Measurements from ENCODE around the gene BCAR3.

BCAR3 gene

DNA sequence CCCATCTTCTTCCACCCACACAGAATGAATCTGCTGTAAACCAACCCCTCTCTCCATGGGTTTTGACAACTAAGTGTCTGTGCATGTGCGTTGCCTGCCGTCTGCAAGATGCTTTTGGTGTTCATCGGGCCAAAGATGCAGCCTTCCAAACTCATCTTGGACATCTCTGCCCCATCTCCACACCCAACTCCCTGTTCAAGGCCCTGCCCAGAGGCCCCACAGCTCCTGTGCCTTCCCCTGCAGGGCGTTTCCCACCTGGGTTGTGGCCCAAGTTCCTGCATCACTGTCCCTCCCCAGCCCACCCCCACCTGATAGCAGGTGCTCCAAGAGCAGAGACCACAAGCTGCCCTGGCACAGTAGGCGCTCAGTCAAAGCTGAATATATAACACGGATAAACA, 103.2 kb downstream of the BCAR3 start:
- no peaks in the 10 kb centered on the region for H3K79me2 ChIP-seq
- no peaks in the 10 kb centered on the region for H3K36me3 ChIP-seq (ENCODE audit: control insufficient read depth, insufficient read depth, low read length)
- no peaks in the 10 kb centered on the region for H3K9me3 ChIP-seq (ENCODE audit: control insufficient read depth, low read length)
- H3K4me3 ChIP-seq (ENCODE audit: low read depth, low read length) = no peak overlapping the region
- no peaks in the 10 kb centered on the region for H3K27me3 ChIP-seq (ENCODE audit: control insufficient read depth, insufficient read depth, low read length)
- H3K4me1 ChIP-seq = no peaks in the 10 kb centered on the region
- H3K4me2 ChIP-seq (ENCODE audit: low read length) = no peak overlapping the region
- H3K27ac ChIP-seq = no peak overlapping the region
- no peak overlapping the region for H3K9ac ChIP-seq
- H2AFZ ChIP-seq = no peak overlapping the region
- no peak for TF ChIP-seq CTCF (IDR thresholded peaks at IDR 0.05)

DNA sequence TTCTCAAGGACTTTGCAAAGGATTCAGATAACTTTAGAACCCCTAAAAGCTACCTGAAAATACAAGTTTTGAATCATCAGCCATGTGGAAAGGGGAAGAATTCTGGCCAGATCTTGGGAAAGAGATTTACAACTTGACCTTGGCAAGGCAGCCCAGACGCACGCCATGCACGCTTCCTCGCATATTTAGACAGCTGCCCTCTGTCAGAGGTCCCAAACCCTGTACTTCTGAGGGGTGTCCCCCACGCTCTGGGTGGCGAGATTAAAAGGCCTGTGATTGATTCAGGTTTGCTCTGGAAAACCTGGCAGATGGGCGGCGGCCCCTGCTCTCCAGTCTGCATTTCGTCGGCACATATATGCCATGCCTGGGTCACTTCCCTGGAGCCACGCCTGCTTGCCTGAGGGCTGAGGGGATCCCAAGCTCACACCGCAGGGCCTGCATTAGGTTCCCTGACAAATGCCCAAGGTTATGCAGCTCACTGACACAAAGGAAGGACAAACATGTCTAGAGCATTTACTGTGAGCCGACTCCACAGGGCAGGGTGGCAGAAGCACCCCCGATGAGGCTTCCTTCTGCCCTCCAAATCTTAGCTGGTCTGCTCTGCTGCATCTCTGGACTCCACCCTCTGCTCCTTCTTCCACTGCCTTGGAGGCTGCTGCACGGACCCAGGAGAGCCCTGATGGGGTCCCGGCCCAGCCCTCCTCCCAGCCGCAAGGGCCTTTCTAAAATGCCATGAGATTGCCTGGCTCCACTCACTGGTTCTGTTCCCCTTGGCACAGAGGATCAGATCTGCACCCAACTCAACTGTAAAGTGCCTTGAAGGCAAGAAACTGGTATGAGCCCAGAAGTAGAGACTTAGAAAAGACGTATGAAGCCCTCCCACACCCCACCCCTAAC, 103.9 kb downstream of the BCAR3 start:
- Histone ChIP-seq H3K9ac (no peak overlapping the region), H3K27ac (no peak overlapping the region), H3K79me2 (no peaks in the 10 kb centered on the region), H3K36me3 (ENCODE audit: control insufficient read depth, insufficient read depth, low read length) (no peaks in the 10 kb centered on the region), H3K4me2 (ENCODE audit: low read length) (no peak overlapping the region), H3K27me3 (ENCODE audit: control insufficient read depth, insufficient read depth, low read length) (no peaks in the 10 kb centered on the region), H3K9me3 (ENCODE audit: control insufficient read depth, low read length) (no peaks in the 10 kb centered on the region), H3K4me1 (no peaks in the 10 kb centered on the region), H3K4me3 (ENCODE audit: low read depth, low read length) (no peak overlapping the region), H2AFZ (no peak overlapping the region)
- no peak for TF ChIP-seq CTCF (IDR thresholded peaks at IDR 0.05)

DNA sequence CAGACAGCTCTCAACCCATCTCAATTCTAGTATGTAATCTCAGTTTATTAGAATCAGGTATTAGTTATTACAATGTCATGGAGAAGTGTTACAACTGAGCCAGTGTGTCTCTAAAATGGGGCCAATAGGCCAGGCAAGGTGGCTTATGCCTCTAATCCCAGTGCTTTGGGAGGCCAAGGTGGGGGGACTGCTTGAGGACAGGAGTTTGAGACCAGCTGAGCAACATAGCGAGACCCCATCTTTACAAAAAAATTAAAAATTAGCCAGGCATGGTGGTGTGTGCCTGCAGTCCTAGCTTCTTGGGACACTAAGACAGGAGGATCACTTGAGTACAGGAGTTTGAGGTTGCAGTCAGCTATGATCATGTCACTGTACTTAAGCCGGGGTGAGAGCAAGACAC, 104.9 kb downstream of the BCAR3 start:
- Histone ChIP-seq H3K27ac (no peak overlapping the region), H3K36me3 (ENCODE audit: control insufficient read depth, insufficient read depth, low read length) (no peaks in the 10 kb centered on the region), H3K4me2 (ENCODE audit: low read length) (no peak overlapping the region), H3K4me3 (ENCODE audit: low read depth, low read length) (no peak overlapping the region), H3K9me3 (ENCODE audit: control insufficient read depth, low read length) (no peaks in the 10 kb centered on the region), H2AFZ (no peak overlapping the region), H3K27me3 (ENCODE audit: control insufficient read depth, insufficient read depth, low read length) (no peaks in the 10 kb centered on the region), H3K4me1 (no peaks in the 10 kb centered on the region), H3K79me2 (no peaks in the 10 kb centered on the region), H3K9ac (no peak overlapping the region)
- no peak for TF ChIP-seq CTCF (IDR thresholded peaks at IDR 0.05)

DNA sequence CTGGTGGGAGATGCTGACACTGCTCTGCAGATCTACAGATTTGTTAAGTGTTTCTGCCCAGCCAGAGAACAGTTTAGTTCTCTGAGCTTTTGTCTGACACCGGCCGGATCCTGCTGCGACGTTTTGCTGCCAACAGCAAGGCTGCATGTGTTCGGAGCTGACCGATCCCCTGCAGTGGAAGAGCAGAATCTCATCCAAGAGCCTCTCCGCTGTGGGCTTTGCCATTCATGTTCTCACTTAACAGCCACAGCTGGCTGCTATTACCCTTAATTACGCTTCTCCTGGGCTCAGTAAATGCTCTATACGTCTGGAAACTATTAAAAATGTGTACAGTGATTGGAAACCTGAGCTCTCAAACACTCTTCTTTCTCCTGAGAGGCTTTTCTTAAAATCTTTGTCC, 105.3 kb downstream of the BCAR3 start:
- Histone ChIP-seq H3K4me2 (ENCODE audit: low read length) (no peak overlapping the region), H3K36me3 (ENCODE audit: control insufficient read depth, insufficient read depth, low read length) (no peaks in the 10 kb centered on the region), H3K4me1 (no peaks in the 10 kb centered on the region), H3K27ac (no peak overlapping the region), H3K79me2 (no peaks in the 10 kb centered on the region), H2AFZ (no peak overlapping the region), H3K9ac (no peak overlapping the region), H3K27me3 (ENCODE audit: control insufficient read depth, insufficient read depth, low read length) (no peaks in the 10 kb centered on the region), H3K4me3 (ENCODE audit: low read depth, low read length) (no peak overlapping the region), H3K9me3 (ENCODE audit: control insufficient read depth, low read length) (no peaks in the 10 kb centered on the region)
- no peak for TF ChIP-seq CTCF (IDR thresholded peaks at IDR 0.05)
